ENCODE measurements around the gene ABLIM2. TPM values are rescaled to one million over a fixed set of nuclear protein-coding genes. Genes with fewer than 3 reads are reported as not detected.

The ABLIM2 gene
- total and polyA plus RNA-seq, 10 of the 15 experiments (the other 5 are each of a cell fraction or from before 2014, with no cell fraction given) = 0.03 to 0.15 (median 0.05) TPM; not detected in 7

DNA sequence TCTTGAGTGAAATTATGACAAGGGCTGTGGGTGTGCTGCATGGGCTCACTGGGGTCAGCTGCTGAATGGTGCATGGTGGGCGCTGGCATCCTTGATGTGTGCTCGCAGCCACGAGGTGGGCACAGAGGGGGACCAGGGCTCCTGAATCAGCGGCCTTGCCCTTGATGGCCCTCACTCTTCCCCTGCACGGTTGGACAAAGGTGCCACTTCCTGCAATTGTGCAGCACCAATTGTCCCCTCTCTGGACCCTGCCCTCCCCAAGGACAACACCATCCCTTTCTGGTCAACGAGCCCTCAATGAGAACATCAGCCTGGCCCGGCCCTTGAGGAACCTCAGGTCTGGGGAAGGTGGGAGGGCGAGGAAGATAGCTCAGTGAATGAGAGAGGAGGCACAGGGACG, 16.1 kb downstream of the ABLIM2 start (continued):
- TF ChIP-seq, protein P1, sequence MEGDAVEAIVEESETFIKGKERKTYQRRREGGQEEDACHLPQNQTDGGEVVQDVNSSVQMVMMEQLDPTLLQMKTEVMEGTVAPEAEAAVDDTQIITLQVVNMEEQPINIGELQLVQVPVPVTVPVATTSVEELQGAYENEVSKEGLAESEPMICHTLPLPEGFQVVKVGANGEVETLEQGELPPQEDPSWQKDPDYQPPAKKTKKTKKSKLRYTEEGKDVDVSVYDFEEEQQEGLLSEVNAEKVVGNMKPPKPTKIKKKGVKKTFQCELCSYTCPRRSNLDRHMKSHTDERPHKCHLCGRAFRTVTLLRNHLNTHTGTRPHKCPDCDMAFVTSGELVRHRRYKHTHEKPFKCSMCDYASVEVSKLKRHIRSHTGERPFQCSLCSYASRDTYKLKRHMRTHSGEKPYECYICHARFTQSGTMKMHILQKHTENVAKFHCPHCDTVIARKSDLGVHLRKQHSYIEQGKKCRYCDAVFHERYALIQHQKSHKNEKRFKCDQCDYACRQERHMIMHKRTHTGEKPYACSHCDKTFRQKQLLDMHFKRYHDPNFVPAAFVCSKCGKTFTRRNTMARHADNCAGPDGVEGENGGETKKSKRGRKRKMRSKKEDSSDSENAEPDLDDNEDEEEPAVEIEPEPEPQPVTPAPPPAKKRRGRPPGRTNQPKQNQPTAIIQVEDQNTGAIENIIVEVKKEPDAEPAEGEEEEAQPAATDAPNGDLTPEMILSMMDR (IDR thresholded peaks at IDR 0.05 in 2 of 3, conservative IDR thresholded peaks at IDR 0.05 in 1 of 3; ENCODE audit: control insufficient read depth in 2 of 3, extremely low read depth in 1 of 3, insufficient read depth in 1 of 3, low read depth in 3 of 3, low read length in 3 of 3) = no peak
- TF ChIP-seq MXI1 (IDR thresholded peaks at IDR 0.05; ENCODE audit: low read depth, low read length) = no peak
- TF ChIP-seq KAT2A (conservative IDR thresholded peaks at IDR 0.05; ENCODE audit: control insufficient read depth, low read depth, low read length) = no peak
- TF ChIP-seq GATAD2B (conservative IDR thresholded peaks at IDR 0.05; ENCODE audit: low read depth) = no peak

DNA sequence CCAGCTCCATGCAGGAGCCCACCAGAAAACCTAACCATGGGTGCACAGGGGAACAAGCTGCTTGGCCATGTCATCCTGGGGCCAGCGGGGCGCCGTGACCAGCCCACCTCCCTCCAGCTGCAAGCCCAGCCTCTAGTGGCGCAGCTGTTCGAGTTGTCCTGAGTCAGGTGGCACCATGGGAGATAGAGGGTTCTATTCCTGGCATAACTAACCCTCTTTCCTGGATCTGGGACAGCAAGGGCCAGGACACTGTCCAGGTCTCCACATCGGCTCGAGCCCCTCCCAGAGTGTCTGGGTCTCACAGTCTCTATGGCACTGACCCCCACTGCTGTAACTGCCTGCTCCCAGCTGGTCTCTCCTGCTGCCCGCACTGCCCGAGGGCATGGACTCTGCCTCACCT, 16.7 kb downstream of the ABLIM2 start:
- POLR2A ChIA-PET = no interaction called here
- SMC1A ChIA-PET (ENCODE audit: uncharacterized antibody, unreplicated experiment) = no interaction called here
- ATAC-seq = no peak

More for the DNA sequence above, 16.7 kb downstream of the ABLIM2 start:
- in situ Hi-C loops (cut with MboI) = no loop called here
- H3K9me3 ChIP-seq (replicated peaks; ENCODE audit: control insufficient read depth, insufficient read depth, low read length) = no peaks in the 10 kb centered on the region
- H3K27me3 ChIP-seq (replicated peaks in 1 of 2; ENCODE audit: control insufficient read depth in 2 of 2, insufficient read depth in 2 of 2, low read length in 1 of 2) = peaks cover 2% of the 10 kb centered on the region in 2 experiments; a peak in 2 of 4 replicates
- no peaks in the 10 kb centered on the region for H3K36me3 ChIP-seq (ENCODE audit: control insufficient read depth in 2 of 2, insufficient read depth in 2 of 2, low read length in 1 of 2)
- no peak for FAIRE-seq
- H4K20me1 ChIP-seq (ENCODE audit: control insufficient read depth, insufficient read depth) = no peaks in the 10 kb centered on the region
- ChIA-PET RAD21 (ENCODE audit: unreplicated experiment) (no interaction called here), CTCF (interaction anchor here (0.6 to 1.7 kb wide), 2 partner anchors 87 to 260 kb away, joined by 3 to 4 read pairs; no protein-coding TSS in a partner anchor)
- no peak for DNase-seq (ENCODE audit: low read depth, low spot score)
- no peak overlapping the region for H2AFZ ChIP-seq (ENCODE audit: control insufficient read depth, low read depth, low read length)
- 19% methylated on average over 9 of the region's 9 CpGs for WGBS (ENCODE audit: insufficient coverage, insufficient replicate concordance, low lambda C conversion rate, missing lambda C conversion rate)
- intact Hi-C loops (cut with micrococcal nuclease; ENCODE audit: unreplicated experiment) = no loop called here
- H3K27ac ChIP-seq (ENCODE audit: control insufficient read depth, insufficient read depth) = no peak overlapping the region
- H3K4me1 ChIP-seq (ENCODE audit: control insufficient read depth, insufficient read depth, low read length) = no peaks in the 10 kb centered on the region
- H3K4me2 ChIP-seq (ENCODE audit: control insufficient read depth, insufficient read depth) = no peak overlapping the region
- H3K79me2 ChIP-seq (ENCODE audit: control insufficient read depth, insufficient read depth, low read length) = no peaks in the 10 kb centered on the region
- no peak overlapping the region for H3K4me3 ChIP-seq
- BruUV-seq (replicated peaks) = no TSS peak
- H3K9ac ChIP-seq (ENCODE audit: control insufficient read depth, insufficient read depth, low read length) = no peak overlapping the region
- TF ChIP-seq, protein P2, sequence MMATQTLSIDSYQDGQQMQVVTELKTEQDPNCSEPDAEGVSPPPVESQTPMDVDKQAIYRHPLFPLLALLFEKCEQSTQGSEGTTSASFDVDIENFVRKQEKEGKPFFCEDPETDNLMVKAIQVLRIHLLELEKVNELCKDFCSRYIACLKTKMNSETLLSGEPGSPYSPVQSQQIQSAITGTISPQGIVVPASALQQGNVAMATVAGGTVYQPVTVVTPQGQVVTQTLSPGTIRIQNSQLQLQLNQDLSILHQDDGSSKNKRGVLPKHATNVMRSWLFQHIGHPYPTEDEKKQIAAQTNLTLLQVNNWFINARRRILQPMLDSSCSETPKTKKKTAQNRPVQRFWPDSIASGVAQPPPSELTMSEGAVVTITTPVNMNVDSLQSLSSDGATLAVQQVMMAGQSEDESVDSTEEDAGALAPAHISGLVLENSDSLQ (IDR thresholded peaks at IDR 0.05) = no peak
- TF ChIP-seq HDAC6 (IDR thresholded peaks at IDR 0.05; ENCODE audit: unreplicated experiment) (no peak), CBX5 (IDR thresholded peaks at IDR 0.05; ENCODE audit: low read depth) (no peak), PAX8 (IDR thresholded peaks at IDR 0.05) (no peak), IKZF2 (IDR thresholded peaks at IDR 0.05) (no peak), POLR2AphosphoS2 (IDR thresholded peaks at IDR 0.05; ENCODE audit: low read depth, low read length) (no peak), KLF5 (IDR thresholded peaks at IDR 0.05; ENCODE audit: partially characterized antibody) (no peak), TCF12 (IDR thresholded peaks at IDR 0.05; ENCODE audit: low read depth, low read length) (no peak)
